Lower leg skin (tissue), 4 donors: ENCODE results near the gene TCP10L. TPM values are rescaled to one million over a fixed set of nuclear protein-coding genes. Genes with fewer than 3 reads are reported as not detected.
A peak's percentile ranks its signal among the peaks of the same experiment; 100 is the strongest.
"Not testable (repeated sequence)": the region's sequence is repeated elsewhere in the genome, so short reads cannot be mapped to it uniquely, and the experiment has no call there.

Source experiments
- DNase-seq, 2 donors: peaks; one replicate each; pipeline ENCODE4 v3.0.0-alpha.2; 2019; ENCODE audit warnings: low spot score in 2 of 2
- H3K4me3 ChIP-seq: fragments of 200-600 bp; sonication (generic); 2 replicates; pipeline ENCODE4 v1.5.1; 2017; ENCODE audit warnings: mild to moderate bottlenecking, low read depth; ENCODE audit not compliant: poor library complexity, severe bottlenecking
- CTCF ChIP-seq, 3 donors: fragments of 450-650 bp; IDR thresholded peaks; one replicate each; pipeline ENCODE4 v1.5.1; 2016; ENCODE audit warnings: antibody characterized with exemption in 3 of 3, mild to moderate bottlenecking in 3 of 3, moderate library complexity in 2 of 3
- POLR2A ChIP-seq, 2 donors: fragments of 450-650 bp; IDR thresholded peaks; one replicate each; pipeline ENCODE4 v1.6.1; 2016 to 2017; ENCODE audit warnings: antibody characterized with exemption in 2 of 2, mild to moderate bottlenecking in 1 of 2, moderate library complexity in 1 of 2
- WGBS, 2 donors: methylation state at CpG; one replicate each; pipeline ENCODE4 v1.1.5; 2018; 5-methylcytosine and 5-hydroxymethylcytosine counted together
- intact Hi-C: fragments of 100-400 bp; cut with DNase I; formaldehyde crosslinking; loops from one replicate; pipeline ENCODE4 v1.15.0; 2023; ENCODE audit warnings: low total_unique reads
- total RNA-seq, 4 donors: library from RNA; depleted of rRNA; stranded (reverse); fragments of >200 nt; gene quantifications; one replicate each; pipeline ENCODE4 v1.1.0, GENCODE V29; 2016

Gene TCP10L
- total RNA-seq, 4 donors from 2014 or later: 0.25 TPM; not detected in 3

- DNase-seq: no peak
- no peak overlapping the region for H3K4me3 ChIP-seq
- WGBS, 2 donors: 97% methylated on average over 8 of the region's 8 CpGs
- intact Hi-C loops: no loop called here
- TF ChIP-seq POLR2A (IDR thresholded peaks at IDR 0.05) (no peak), CTCF (IDR thresholded peaks at IDR 0.05) (no peak)
Observed at GRCh38 chr21:32567626-32568025, 17.7 kb downstream of the TCP10L start.

GRCh38 chr21:32566741-32567389 lies 18.5 kb downstream of the TCP10L start:
- TF ChIP-seq POLR2A (IDR thresholded peaks at IDR 0.05) (no peak), CTCF (IDR thresholded peaks at IDR 0.05) (no peak)
- no peak for DNase-seq
- H3K4me3 ChIP-seq: no peak overlapping the region
- WGBS, 2 donors: 76 to 88% methylated on average over 5 of the region's 5 CpGs
- intact Hi-C loops: no loop called here

- DNase-seq: no peak
- TF ChIP-seq CTCF (IDR thresholded peaks at IDR 0.05) (no peak), POLR2A (IDR thresholded peaks at IDR 0.05) (no peak)
- 97 to 98% methylated on average over 2 of the region's 2 CpGs for WGBS, 2 donors
- no peak overlapping the region for H3K4me3 ChIP-seq
- intact Hi-C loops: no loop called here
Observed at GRCh38 chr21:32565856-32566465, 19.4 kb downstream of the TCP10L start.

- 79 to 89% methylated on average over 2 of the region's 2 CpGs for WGBS, 2 donors
- DNase-seq: no peak
- intact Hi-C loops: no loop called here
- no peak overlapping the region for H3K4me3 ChIP-seq
- TF ChIP-seq CTCF (IDR thresholded peaks at IDR 0.05) (no peak), POLR2A (IDR thresholded peaks at IDR 0.05) (no peak)
Observed at GRCh38 chr21:32562915-32563314, 22.4 kb downstream of the TCP10L start.

GRCh38 chr21:32562426-32562825 lies 22.9 kb downstream of the TCP10L start:
- intact Hi-C loops: no loop called here

GRCh38 chr21:32561476-32561875 lies 23.8 kb downstream of the TCP10L start:
- intact Hi-C loops, H3K4me3 ChIP-seq, DNase-seq: not testable (repeated sequence)
- WGBS, 2 donors: 92 to 93% methylated on average over 1 of the region's 1 CpG

More at GRCh38 chr21:32562426-32562825, 22.9 kb downstream of the TCP10L start:
- peak; percentile 39 to 82 for DNase-seq
- TF ChIP-seq CTCF (IDR thresholded peaks at IDR 0.05) (no peak), POLR2A (IDR thresholded peaks at IDR 0.05) (no peak)
- no peak overlapping the region for H3K4me3 ChIP-seq
- WGBS, 2 donors: 37 to 50% methylated on average over 5 of the region's 5 CpGs
